ENCODE data around the gene DTWD2.
"Not testable (repeated sequence)": the region's sequence is repeated elsewhere in the genome, so short reads cannot be mapped to it uniquely, and the experiment has no call there.

Gene DTWD2

GRCh38 chr5:118994595-118994994 is 6.2 kb upstream of the DTWD2 start:
- no peak for DNase-seq

DNA sequence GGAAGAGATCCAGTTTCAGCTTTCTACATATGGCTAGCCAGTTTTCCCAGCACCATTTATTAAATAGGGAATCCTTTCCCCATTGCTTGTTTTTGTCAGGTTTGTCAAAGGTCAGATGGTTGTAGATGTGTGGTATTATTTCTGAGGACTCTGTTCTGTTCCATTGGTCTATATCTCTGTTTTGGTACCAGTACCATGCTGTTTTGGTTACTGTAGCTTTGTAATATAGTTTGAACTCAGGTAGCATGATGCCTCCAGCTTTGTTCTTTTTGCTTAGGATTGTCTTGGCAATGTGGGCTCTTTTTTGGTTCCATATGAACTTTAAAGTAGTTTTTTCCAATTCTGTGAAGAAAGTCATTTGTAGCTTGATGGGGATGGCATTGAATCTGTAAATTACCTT is 4.8 kb upstream of the DTWD2 start:
- not testable (repeated sequence) for DNase-seq

GRCh38 chr5:118992055-118992454 is 3.7 kb upstream of the DTWD2 start:
- not testable (repeated sequence) for DNase-seq

- DNase-seq: no peak
Observed at GRCh38 chr5:118990582-118990981, 2.2 kb upstream of the DTWD2 start.

DNA sequence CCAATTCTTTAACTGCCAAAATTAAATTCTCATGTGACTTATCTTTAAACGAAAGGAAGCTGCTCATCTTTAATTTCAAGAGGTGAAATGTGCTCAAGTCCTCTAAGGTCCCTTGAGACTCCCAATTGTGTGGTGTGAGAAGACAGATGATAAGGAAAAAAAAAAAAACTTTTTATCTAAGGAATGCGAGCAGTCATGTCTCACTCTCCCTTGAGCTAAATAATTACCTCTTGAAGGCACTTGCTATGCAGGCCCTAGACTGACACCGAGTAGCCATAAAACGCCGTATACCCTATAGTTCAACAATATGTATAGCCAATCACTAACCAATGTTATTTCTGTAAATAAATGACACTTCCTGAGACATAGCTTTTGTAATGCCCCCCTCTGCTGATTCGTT is 1.5 kb upstream of the DTWD2 start:
- DNase-seq: no peak

GRCh38 chr5:118988866-118989180 is 476 bp upstream of the DTWD2 start:
- no peak for DNase-seq

DNA sequence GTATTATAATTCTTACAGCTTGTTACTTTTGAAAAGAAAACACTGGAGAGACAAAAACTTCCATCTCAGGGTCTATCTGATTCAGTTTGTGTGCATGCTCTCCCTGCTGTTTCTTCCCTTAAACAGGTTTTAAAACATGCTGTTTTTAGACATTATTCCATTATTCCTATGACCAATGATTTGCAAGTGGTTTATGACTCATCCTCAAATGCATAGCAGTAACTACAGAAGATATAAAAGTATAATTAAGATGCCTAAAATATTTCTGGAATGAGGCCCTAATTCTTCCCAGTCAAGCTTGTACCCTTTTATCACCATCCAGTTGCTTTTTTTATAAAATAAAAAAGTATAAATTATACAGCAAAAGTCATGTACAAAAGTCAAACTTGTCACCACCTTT is 3.7 kb downstream of the DTWD2 start:
- no peak for DNase-seq

- no peak for DNase-seq
Observed at GRCh38 chr5:118981783-118982182, 6.6 kb downstream of the DTWD2 start.

GRCh38 chr5:118980438-118980837 is 7.9 kb downstream of the DTWD2 start:
- DNase-seq: no peak

- no peak for DNase-seq
Observed at GRCh38 chr5:118980017-118980416, 8.3 kb downstream of the DTWD2 start.

GRCh38 chr5:118973779-118974445 is 14.4 kb downstream of the DTWD2 start:
- DNase-seq: not testable (repeated sequence)

- no peak for DNase-seq
Observed at GRCh38 chr5:118968925-118969375, 19.4 kb downstream of the DTWD2 start.

DNA sequence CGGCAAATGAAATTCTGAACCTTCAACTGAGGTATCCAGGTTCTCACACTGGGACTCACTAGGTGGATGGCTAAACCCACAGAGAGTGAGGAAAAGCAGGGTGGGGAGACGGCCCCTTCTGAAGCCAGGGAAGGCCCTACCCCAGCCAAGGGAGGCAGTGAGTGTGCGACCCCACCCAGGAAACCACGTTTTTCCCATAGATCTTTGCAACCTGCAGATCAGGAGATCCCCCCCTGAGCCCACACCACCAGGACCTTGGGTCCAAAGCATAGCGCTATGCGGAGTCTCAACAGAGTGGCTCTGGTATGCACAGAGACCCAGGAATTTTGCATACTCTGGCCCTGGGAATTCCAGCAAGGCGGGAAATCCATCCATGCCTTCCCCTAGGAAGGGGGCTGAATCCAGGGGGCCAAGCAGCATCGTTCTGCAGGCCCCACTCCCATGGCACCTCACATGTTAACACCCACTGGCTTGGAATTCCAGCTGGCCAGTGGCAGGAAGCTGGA is 19.9 kb downstream of the DTWD2 start:
- DNase-seq: no peak

DNA sequence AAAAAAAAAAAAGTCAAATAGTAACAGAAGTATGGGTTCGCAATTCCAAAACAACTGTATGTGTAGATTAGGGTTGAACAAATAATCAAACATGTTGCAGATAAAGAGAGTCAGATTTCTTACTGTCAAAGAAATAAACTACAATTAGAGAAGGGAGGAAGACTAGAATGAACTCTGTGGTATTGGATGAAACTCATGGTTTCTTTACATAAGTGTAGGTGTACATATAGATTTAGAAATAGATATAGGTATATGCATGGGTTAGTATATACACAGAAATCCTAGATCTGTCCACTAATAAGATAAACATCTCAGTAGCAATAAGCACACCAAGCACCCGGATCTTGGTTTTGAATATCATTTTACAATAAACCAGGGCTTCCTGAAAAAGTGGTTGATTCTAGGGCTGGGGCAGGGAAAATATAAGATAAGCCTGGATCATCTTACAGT is 21.3 kb downstream of the DTWD2 start:
- no peak for DNase-seq

GRCh38 chr5:118965890-118966289 is 22.5 kb downstream of the DTWD2 start:
- no peak for DNase-seq

- DNase-seq: not testable (repeated sequence)
Observed at GRCh38 chr5:118964970-118965369, 23.4 kb downstream of the DTWD2 start.

DNA sequence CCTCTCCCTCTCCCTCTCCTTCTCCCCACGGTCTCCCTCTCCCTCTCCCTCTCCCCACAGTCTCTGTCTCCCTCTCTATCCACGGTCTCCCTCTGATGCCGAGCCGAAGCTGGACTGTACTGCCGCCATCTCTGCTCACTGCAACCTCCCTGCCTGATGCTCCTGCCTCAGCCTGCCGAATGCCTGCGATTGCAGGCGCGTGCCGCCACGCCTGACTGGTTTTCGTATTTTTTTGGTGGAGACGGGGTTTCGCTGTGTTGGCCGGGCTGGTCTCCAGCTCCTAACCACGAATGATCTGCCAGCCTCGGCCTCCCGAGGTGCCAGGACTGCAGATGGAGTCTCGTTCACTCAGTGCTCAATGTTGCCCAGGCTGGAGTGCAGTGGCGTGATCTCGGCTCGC is 24.0 kb downstream of the DTWD2 start:
- DNase-seq: not testable (repeated sequence)

DNA sequence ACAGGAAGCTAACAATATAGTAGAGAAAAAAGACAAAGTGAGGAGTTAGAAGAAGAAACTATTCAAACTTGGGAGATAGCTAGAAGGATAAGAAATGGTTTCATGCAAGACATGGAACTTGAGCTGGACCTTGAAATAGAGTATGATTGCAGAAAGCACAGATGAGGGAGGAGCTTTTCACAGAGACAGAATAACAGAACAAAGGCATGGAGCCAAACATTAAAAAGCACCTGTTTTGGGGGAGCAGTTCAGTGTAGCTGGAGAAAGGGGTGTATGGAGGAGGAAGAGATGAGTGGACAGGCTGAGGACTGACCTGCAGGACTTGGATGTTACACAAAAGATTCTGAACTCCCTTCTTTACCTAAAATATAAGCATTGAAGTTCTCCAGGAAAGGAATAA is 25.2 kb downstream of the DTWD2 start:
- DNase-seq: no peak

- no peak for DNase-seq
Observed at GRCh38 chr5:118960557-118960956, 27.8 kb downstream of the DTWD2 start.

DNA sequence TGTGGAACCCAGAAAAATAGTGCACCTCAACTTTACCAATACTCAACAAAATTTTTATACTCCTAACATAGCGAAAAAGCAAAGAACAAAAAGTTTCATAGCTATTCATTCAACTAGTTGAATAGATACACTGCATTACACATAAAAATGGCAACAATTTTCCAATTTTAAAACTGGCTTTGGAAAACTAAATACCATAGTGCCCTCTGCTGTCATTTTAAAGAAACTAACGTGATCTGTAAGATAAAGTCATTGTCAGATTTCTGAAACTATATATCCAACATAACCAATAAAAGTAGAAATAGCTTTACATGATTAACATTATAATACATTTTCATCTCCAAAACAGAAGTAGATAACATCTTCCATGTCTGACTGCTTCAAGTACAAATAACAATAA is 31.6 kb downstream of the DTWD2 start:
- no peak for DNase-seq

- DNase-seq: no peak
Observed at GRCh38 chr5:118953652-118954005, 34.7 kb downstream of the DTWD2 start.

- no peak for DNase-seq
Observed at GRCh38 chr5:118952992-118953651, 35.2 kb downstream of the DTWD2 start.

- not testable (repeated sequence) for DNase-seq
Observed at GRCh38 chr5:118952306-118952705, 36.0 kb downstream of the DTWD2 start.

- not testable (repeated sequence) for DNase-seq
Observed at GRCh38 chr5:118950354-118950753, 38.0 kb downstream of the DTWD2 start.

Data from activated CD4-positive, CD25-positive, alpha-beta regulatory T cell treated with anti-CD3 and anti-CD28 coated beads, Interleukin-2, amount 50 U/mL, for 72 hours (primary cell).